ENCODE results near the gene RAP1A.
"Not testable (repeated sequence)": the region's sequence is repeated elsewhere in the genome, so short reads cannot be mapped to it uniquely, and the experiment has no call there.

The RAP1A gene

GRCh38 chr1:111669268-111669667 is 49.7 kb downstream of the RAP1A start:
- DNase-seq, result no peak

- no peak for DNase-seq
These were observed 52.3 kb downstream of the RAP1A start for GRCh38 chr1:111671852-111672251.

GRCh38 chr1:111672331-111672730 is 52.7 kb downstream of the RAP1A start:
- DNase-seq, result no peak

- DNase-seq, result no peak
These were observed 58.0 kb downstream of the RAP1A start for GRCh38 chr1:111677604-111678003.

GRCh38 chr1:111679541-111679940 is 60.0 kb downstream of the RAP1A start:
- DNase-seq, result no peak

GRCh38 chr1:111680212-111680800 is 60.7 kb downstream of the RAP1A start:
- DNase-seq, result not testable (repeated sequence)

- DNase-seq, result not testable (repeated sequence)
These were observed 65.9 kb downstream of the RAP1A start for GRCh38 chr1:111685293-111686153.

- no peak for DNase-seq
These were observed 70.7 kb downstream of the RAP1A start for GRCh38 chr1:111690306-111690617.

- no peak for DNase-seq
These were observed 72.3 kb downstream of the RAP1A start for GRCh38 chr1:111691886-111692285.

- DNase-seq, result no peak
These were observed 76.2 kb downstream of the RAP1A start for GRCh38 chr1:111695801-111696200.

- DNase-seq, result no peak
These were observed 76.7 kb downstream of the RAP1A start for GRCh38 chr1:111696330-111696729.

- DNase-seq, result no peak
These were observed 79.7 kb downstream of the RAP1A start for GRCh38 chr1:111699268-111699667.

- DNase-seq, result no peak
These were observed 83.0 kb downstream of the RAP1A start for GRCh38 chr1:111702504-111703050.

- DNase-seq, result no peak
These were observed 84.7 kb downstream of the RAP1A start for GRCh38 chr1:111704240-111704639.

GRCh38 chr1:111704776-111705175 is 85.2 kb downstream of the RAP1A start:
- DNase-seq, result no peak

GRCh38 chr1:111705841-111706240 is 86.3 kb downstream of the RAP1A start:
- no peak for DNase-seq

GRCh38 chr1:111706921-111707320 is 87.3 kb downstream of the RAP1A start:
- no peak for DNase-seq

- DNase-seq, result no peak
These were observed 88.3 kb downstream of the RAP1A start for GRCh38 chr1:111707906-111708305.

- DNase-seq, result no peak
These were observed 90.4 kb downstream of the RAP1A start for GRCh38 chr1:111709986-111710385.

GRCh38 chr1:111716333-111716732 is 96.7 kb downstream of the RAP1A start:
- no peak for DNase-seq

- no peak for DNase-seq
These were observed 97.9 kb downstream of the RAP1A start for GRCh38 chr1:111717450-111717849.

GRCh38 chr1:111719135-111719534 is 99.5 kb downstream of the RAP1A start:
- no peak for DNase-seq

GRCh38 chr1:111719674-111720132 is 100.1 kb downstream of the RAP1A start:
- DNase-seq, result no peak

GRCh38 chr1:111720274-111720976 is 100.8 kb downstream of the RAP1A start:
- no peak for DNase-seq
